HUES64 (cell line): ENCODE results near the gene PIK3C3.

Source experiments
- H3K27ac ChIP-seq: 2 replicates; pipeline ENCODE4 v1.7.0; 2013; ENCODE audit warnings: low read depth, low read length, inconsistent platforms
- H3K27me3 ChIP-seq: 2 replicates; pipeline ENCODE4 v1.6.1; 2013; ENCODE audit warnings: mild to moderate bottlenecking, low read length; ENCODE audit not compliant: insufficient read depth
- H3K36me3 ChIP-seq: 2 replicates; pipeline ENCODE4 v1.6.1; 2013; ENCODE audit warnings: mild to moderate bottlenecking, low read length; ENCODE audit not compliant: insufficient read depth
- H3K4me1 ChIP-seq: 2 replicates; pipeline ENCODE4 v1.6.1; 2013; ENCODE audit warnings: mild to moderate bottlenecking, low read length, moderate library complexity; ENCODE audit not compliant: insufficient read depth
- H3K4me3 ChIP-seq: 2 replicates; pipeline ENCODE4 v1.5.1; 2013; ENCODE audit warnings: mild to moderate bottlenecking, low read length, moderate library complexity
- H3K9ac ChIP-seq: 2 replicates; pipeline ENCODE4 v1.6.1; 2013; ENCODE audit warnings: mild to moderate bottlenecking, low read depth, low read length
- H3K9me3 ChIP-seq: 2 replicates; pipeline ENCODE4 v1.6.1; 2013; ENCODE audit warnings: low read depth, low read length; ENCODE audit not compliant: insufficient read depth
- WGBS: fragments of 150-250, 120-280 bp; methylation state at CpG from one replicate; pipeline ENCODE4 v1.1.7; 2013; ENCODE audit warnings: missing lambda C conversion rate; 5-methylcytosine and 5-hydroxymethylcytosine counted together

PIK3C3 gene

DNA sequence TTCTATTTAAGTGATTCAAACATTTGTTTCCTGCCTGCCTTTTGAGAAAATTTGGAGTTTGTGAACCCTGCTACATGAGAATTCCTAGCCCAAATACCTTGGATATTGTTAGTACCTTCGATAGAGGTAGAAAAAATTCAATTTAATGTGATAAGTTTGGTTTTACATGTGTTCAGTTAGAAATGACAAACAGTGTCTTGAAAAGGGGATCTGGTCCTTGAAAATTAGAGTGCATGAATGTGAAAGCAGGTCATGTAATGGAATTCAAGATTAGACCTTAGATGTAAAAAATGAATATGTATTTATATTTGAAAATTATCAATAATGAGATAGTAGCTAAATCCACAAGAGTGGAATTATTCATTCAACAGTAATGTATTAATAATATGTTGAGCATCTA is 70.5 kb downstream of the PIK3C3 start:
- Histone ChIP-seq H3K4me3 (no peak overlapping the region), H3K4me1 (no peaks in the 10 kb centered on the region), H3K27me3 (no peaks in the 10 kb centered on the region), H3K27ac (no peak overlapping the region), H3K9ac (no peak overlapping the region), H3K9me3 (no peaks in the 10 kb centered on the region), H3K36me3 (peaks cover 50% of the 10 kb centered on the region)
- 98% methylated on average over 1 of the region's 1 CpG for WGBS

- H3K27me3 ChIP-seq = no peaks in the 10 kb centered on the region
- H3K4me3 ChIP-seq = no peak overlapping the region
- over 99% methylated on average over 4 of the region's 5 CpGs for WGBS
- no peak overlapping the region for H3K9ac ChIP-seq
- H3K36me3 ChIP-seq = peaks cover 48% of the 10 kb centered on the region
- no peaks in the 10 kb centered on the region for H3K4me1 ChIP-seq
- H3K27ac ChIP-seq = no peak overlapping the region
- no peaks in the 10 kb centered on the region for H3K9me3 ChIP-seq
Measured at GRCh38 chr18:42025974-42026625, 71.1 kb downstream of the PIK3C3 start.

DNA sequence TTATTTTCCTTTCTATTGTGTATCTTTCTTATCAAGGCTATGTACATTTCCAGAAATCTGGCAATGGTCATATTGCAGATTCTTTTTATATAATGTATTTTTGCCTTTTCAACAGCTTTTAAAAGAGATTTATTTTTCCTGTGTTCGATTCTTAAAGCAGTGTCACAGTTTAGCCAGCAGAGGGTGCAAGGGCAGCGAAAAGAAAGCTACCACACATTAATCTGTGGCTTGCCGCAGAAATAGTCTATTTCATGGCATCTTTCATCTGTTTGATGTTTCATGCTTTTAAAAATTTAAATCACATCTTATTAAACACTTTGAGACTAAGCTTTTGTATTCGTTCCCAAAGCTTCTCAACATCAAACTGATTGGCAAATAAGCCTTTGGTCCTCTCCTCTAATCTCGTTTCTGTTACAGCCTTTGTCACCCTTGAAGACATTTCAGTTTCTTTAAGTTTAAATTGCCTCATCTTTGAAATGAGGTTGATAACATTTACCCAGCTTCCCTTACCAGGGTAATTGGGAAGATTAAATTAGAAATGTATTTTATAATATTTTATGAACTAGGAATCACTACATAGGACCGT is 73.3 kb downstream of the PIK3C3 start:
- WGBS = 52% methylated on average over 5 of the region's 6 CpGs
- Histone ChIP-seq H3K36me3 (peaks cover 54% of the 10 kb centered on the region), H3K4me3 (no peak overlapping the region), H3K4me1 (no peaks in the 10 kb centered on the region), H3K27ac (no peak overlapping the region), H3K27me3 (no peaks in the 10 kb centered on the region), H3K9ac (no peak overlapping the region), H3K9me3 (no peaks in the 10 kb centered on the region)

- H3K4me3 ChIP-seq = no peak overlapping the region
- no peaks in the 10 kb centered on the region for H3K4me1 ChIP-seq
- H3K27me3 ChIP-seq = no peaks in the 10 kb centered on the region
- H3K27ac ChIP-seq = no peak overlapping the region
- H3K36me3 ChIP-seq = peaks cover 61% of the 10 kb centered on the region
- H3K9ac ChIP-seq = no peak overlapping the region
- H3K9me3 ChIP-seq = no peaks in the 10 kb centered on the region
- 96% methylated on average over 7 of the region's 7 CpGs for WGBS
Measured at GRCh38 chr18:42029092-42029491, 74.1 kb downstream of the PIK3C3 start.

- H3K36me3 ChIP-seq = peaks cover 71% of the 10 kb centered on the region
- no peaks in the 10 kb centered on the region for H3K27me3 ChIP-seq
- H3K4me3 ChIP-seq = no peak overlapping the region
- no peaks in the 10 kb centered on the region for H3K9me3 ChIP-seq
- no peaks in the 10 kb centered on the region for H3K4me1 ChIP-seq
- 76% methylated on average over 2 of the region's 3 CpGs for WGBS
- no peak overlapping the region for H3K27ac ChIP-seq
- H3K9ac ChIP-seq = no peak overlapping the region
Measured at GRCh38 chr18:42030586-42031182, 75.7 kb downstream of the PIK3C3 start.

DNA sequence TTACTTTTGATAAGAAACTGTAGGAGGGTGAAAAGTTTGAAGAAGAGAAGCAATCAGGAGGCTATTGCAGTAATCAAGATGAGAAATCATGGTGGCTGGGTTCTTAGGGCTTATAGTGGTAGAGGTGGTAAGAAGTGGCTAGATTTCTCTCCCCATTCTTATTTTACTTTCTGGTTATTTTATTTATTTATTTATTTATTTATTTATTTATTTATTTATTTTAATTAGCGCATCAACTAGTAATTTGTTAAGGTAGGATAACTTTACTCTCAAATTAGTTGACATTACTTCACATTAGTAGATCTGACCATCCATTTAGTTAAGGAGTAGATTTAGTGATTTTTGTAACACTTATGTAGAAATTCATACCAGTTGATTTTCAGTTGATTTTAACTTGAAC is 77.4 kb downstream of the PIK3C3 start:
- no peaks in the 10 kb centered on the region for H3K27me3 ChIP-seq
- no peaks in the 10 kb centered on the region for H3K4me1 ChIP-seq
- no CpG with 5 or more reads among the region's 1 CpG for WGBS
- H3K9ac ChIP-seq = no peak overlapping the region
- no peaks in the 10 kb centered on the region for H3K9me3 ChIP-seq
- no peak overlapping the region for H3K4me3 ChIP-seq
- H3K36me3 ChIP-seq = peaks cover 77% of the 10 kb centered on the region
- no peak overlapping the region for H3K27ac ChIP-seq

- WGBS = 100% methylated on average over 1 of the region's 1 CpG
- H3K27me3 ChIP-seq = no peaks in the 10 kb centered on the region
Measured at GRCh38 chr18:42033137-42033810, 78.2 kb downstream of the PIK3C3 start.

GRCh38 chr18:42038936-42039335 is 83.9 kb downstream of the PIK3C3 start:
- no peaks in the 10 kb centered on the region for H3K4me1 ChIP-seq
- no peak overlapping the region for H3K27ac ChIP-seq
- no peak overlapping the region for H3K9ac ChIP-seq
- H3K36me3 ChIP-seq = peaks cover 88% of the 10 kb centered on the region
- H3K27me3 ChIP-seq = no peaks in the 10 kb centered on the region
- 100% methylated on average over 1 of the region's 1 CpG for WGBS
- no peaks in the 10 kb centered on the region for H3K9me3 ChIP-seq
- no peak overlapping the region for H3K4me3 ChIP-seq

More at GRCh38 chr18:42033137-42033810, 78.2 kb downstream of the PIK3C3 start:
- Histone ChIP-seq H3K4me1 (no peaks in the 10 kb centered on the region), H3K27ac (no peak overlapping the region), H3K36me3 (peaks cover 85% of the 10 kb centered on the region), H3K9me3 (no peaks in the 10 kb centered on the region), H3K9ac (no peak overlapping the region), H3K4me3 (no peak overlapping the region)

GRCh38 chr18:42039396-42039795 is 84.4 kb downstream of the PIK3C3 start:
- no peaks in the 10 kb centered on the region for H3K27me3 ChIP-seq
- H3K27ac ChIP-seq = no peak overlapping the region
- WGBS = 96% methylated on average over 1 of the region's 1 CpG
- no peak overlapping the region for H3K9ac ChIP-seq
- H3K36me3 ChIP-seq = peaks cover 88% of the 10 kb centered on the region
- H3K9me3 ChIP-seq = no peaks in the 10 kb centered on the region
- no peak overlapping the region for H3K4me3 ChIP-seq
- H3K4me1 ChIP-seq = no peaks in the 10 kb centered on the region

DNA sequence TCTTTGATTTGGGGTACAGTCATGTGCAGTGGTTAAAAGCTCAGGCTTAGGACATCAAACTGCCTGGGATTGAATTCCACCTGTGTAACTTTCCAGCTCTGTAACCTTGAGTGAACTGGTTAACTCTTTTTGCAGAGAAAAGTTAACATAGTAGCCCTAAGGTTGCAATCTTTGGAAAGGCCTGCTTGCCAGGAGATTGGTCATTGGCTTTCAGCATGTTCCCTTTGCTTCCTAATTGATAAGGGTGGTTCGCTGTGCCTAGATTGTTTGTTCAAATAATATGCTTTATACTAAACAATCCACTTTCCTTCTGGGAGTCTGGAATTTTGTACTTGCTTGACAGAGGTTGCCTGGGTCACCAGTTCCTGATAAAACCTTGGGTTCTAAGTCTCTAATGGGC is 86.8 kb downstream of the PIK3C3 start:
- Histone ChIP-seq H3K9me3 (no peaks in the 10 kb centered on the region), H3K9ac (no peak overlapping the region), H3K27me3 (no peaks in the 10 kb centered on the region), H3K4me3 (no peak overlapping the region), H3K4me1 (no peaks in the 10 kb centered on the region), H3K36me3 (peaks cover 89% of the 10 kb centered on the region), H3K27ac (no peak overlapping the region)
- WGBS = no CpG with 5 or more reads among the region's 1 CpG

DNA sequence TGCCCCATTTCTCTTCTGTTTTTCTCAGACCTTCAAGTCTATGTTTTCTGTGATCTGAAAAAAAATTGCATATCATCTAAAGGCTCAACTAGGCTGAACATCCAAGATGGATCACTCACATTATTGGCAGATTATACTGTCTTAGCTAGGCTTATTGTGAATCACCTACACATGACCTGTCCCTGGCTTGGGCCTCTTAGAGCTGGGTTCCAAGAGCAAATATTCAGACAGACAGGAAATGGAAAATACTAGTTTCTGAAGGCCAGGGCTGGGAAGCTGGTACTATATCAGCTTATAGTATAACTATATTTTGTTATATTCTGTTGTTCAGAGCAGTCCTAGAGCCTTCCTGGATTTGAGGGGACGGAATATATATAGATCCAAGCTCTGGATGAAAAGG is 90.3 kb downstream of the PIK3C3 start:
- 0 out of 2 replicates have a peak, but pooled peaks cover 2% of the 10 kb centered on the region for H3K4me1 ChIP-seq
- no peak overlapping the region for H3K4me3 ChIP-seq
- H3K9ac ChIP-seq = no peak overlapping the region
- 92% methylated on average over 1 of the region's 1 CpG for WGBS
- H3K9me3 ChIP-seq = no peaks in the 10 kb centered on the region
- peaks cover 80% of the 10 kb centered on the region for H3K36me3 ChIP-seq
- no peaks in the 10 kb centered on the region for H3K27me3 ChIP-seq
- no peak overlapping the region for H3K27ac ChIP-seq
